GM18867 (cell line): ENCODE data around the gene PTTG1.

Experiments
- ATAC-seq: cut with Tn5 transposase; IDR thresholded peaks from one replicate; pipeline ENCODE4 v1.9.1; 2021; ENCODE audit warnings: mild to moderate bottlenecking, moderate library complexity; ENCODE audit not compliant: unreplicated experiment

PTTG1 gene

DNA sequence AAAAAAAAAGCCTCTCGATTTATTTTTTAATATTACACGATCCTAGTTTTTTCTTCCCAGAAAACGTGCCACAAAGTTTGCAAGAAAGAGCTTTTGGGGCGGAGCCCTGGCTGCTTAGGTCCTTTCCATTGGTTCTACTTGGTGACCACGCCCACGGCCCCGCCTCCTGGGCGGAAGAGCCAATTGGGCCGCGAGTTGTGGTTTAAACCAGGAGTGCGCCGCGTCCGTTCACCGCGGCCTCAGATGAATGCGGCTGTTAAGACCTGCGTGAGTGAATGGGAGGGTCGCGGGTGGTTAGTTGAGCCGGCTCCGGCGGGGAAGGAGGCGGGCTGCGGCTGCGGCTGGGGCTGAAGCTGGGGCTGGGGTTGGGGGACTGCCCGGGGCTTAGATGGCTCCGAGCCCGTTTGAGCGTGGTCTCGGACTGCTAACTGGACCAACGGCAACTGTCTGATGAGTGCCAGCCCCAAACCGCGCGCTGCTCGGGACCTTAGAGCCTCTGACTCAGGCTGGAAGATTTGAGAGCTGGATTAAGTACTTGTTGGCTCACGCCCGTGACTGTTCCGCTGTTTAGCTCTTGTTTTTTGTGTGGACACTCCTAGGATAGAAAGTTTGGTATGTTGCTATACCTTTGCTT is at the start of gene PTTG1:
Gene PTTG1, plus strand, starts transcription at position 231 of the 634 bp plus-strand sequence. CDS start 458 bp downstream, outside the sequence.
- peak; percentile 68 for ATAC-seq

- ATAC-seq, result no peak
Measured at GRCh38 chr5:160375166-160375565, 46.5 kb upstream of the PTTG1 start.

- no peak for ATAC-seq
Measured at GRCh38 chr5:160375701-160376100, 46.0 kb upstream of the PTTG1 start.

DNA sequence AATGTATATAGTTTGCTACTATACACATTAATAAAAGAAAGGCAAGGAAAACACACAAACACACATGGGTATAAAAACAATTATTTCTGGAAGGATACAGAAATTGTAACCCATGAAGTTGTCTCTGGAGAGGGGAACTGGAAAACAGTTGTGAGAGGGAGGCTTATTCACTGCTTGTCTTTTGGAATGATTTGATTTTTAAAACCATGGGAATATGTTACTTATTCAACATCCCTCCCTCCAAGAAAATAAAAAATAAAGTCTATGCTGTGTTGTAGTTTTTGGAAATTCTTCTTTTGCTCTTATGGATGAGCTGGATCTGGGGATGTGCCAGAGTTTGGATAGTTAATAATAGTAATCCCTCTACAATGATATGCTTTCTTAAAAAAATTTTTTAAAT is 45.2 kb upstream of the PTTG1 start:
- ATAC-seq, result no peak

GRCh38 chr5:160377651-160378050 is 44.0 kb upstream of the PTTG1 start:
- no peak for ATAC-seq

DNA sequence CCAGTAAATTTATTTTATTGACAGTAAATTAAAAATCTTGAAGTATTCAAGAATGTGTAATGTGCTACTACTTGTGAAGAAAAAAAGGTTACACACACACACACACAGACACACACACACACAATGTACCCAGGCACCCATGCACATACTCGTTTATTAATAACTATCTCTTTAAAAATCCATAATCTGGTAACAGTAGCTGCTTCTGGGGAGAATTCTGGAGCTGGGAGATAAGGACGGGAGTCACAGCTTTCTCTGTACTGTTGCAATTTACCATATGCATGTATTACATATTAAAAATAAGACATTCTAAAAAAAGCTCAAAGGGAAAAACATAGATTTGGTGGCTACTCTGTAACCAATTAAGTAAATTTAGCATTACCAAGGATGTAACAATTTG is 43.3 kb upstream of the PTTG1 start:
- ATAC-seq, result no peak

- ATAC-seq, result no peak
Measured at GRCh38 chr5:160379511-160379910, 42.1 kb upstream of the PTTG1 start.

DNA sequence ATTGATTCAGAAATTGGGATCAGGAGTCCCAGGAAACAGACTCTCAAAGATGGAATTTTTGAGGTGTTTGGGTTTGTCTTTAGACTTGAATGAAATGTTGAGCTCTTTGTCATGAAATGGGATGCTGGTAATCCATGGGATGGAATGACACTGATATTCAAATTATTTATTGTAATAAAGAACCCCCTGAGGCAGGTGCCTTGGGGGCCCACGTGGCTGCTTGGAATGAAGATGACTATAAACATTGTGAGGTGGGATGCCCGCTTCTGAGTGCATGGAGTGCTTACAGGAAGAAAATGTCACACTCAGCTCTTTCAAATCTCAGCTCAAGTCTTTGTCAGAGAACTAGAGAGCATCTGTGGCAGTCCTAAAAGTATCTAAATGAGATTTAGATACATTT is 41.6 kb upstream of the PTTG1 start:
- ATAC-seq, result no peak

DNA sequence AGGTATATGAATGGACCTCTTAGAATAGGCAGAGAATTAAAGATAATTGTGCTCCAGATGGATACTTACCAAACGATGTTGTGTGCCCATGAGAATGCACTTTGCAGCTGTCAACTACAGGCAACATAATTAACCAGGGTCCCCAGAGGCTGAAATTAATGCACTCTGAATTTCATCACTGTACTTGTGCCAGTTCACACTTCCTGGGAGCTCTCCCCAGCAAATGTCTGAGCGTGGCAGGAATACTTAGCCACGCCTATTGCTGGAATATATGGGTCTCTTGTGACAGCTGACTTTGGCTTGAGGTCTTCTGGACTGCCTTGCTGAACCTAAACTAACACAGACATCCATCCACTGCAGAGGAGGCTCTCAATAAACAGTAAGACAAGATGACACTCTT is 39.3 kb upstream of the PTTG1 start:
- no peak for ATAC-seq

DNA sequence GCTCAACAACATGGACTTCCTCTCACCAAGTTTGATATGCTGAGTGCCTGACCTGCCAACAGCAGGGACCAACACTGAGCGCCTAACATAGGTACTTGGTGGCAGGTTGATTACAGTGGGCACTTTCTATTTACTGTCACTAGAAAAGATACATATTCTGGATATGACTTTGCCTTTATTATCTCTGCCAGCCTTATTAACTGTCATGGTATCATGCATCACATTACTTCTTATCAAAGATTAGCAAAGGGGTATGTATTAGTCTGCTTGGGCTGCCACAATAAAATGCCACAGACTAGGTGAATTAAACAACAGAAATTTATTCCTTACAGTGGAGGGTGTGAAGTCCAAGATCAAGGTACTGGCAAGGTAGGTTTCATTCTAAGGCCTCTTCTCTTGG is 37.0 kb upstream of the PTTG1 start:
- no peak for ATAC-seq

DNA sequence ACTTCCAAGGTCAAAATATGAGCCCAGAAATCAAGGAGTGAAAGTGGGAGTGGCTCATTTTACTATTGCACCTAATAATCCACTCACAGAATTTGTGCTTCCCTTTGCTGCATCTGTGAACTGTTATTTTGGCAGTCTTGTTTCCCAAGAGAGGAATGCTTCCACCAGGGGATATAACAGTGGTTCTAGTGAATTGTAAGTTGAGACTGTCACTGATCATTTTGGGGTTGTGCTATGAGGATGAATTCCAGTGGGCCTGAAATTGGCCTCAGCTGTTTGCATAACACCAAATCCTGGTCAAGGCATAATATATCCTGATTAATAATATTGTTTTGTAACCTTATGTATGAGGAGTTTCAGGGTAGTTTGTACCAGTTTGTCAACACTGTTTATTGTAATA is 36.2 kb upstream of the PTTG1 start:
- no peak for ATAC-seq

DNA sequence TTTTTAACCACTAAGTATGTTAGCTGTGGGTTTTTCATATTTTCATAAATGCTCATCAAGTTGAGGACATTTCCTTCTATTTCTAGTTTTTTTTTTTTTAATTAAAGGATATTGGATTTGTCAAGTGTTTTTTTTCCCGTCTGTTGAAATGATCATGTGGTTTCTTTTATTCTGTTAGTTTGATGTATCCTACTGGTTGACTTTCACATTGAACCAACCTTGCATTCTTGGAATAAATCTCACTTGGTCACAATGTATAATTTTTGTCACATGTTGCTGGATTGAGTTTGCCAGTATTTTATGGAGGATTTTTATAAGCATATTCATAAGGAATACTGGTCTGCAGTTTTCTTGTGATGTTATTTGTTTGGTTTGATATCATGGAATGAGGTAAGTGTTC is 34.2 kb upstream of the PTTG1 start:
- ATAC-seq, result no peak

- no peak for ATAC-seq
Measured at GRCh38 chr5:160390787-160391696, 30.6 kb upstream of the PTTG1 start.

DNA sequence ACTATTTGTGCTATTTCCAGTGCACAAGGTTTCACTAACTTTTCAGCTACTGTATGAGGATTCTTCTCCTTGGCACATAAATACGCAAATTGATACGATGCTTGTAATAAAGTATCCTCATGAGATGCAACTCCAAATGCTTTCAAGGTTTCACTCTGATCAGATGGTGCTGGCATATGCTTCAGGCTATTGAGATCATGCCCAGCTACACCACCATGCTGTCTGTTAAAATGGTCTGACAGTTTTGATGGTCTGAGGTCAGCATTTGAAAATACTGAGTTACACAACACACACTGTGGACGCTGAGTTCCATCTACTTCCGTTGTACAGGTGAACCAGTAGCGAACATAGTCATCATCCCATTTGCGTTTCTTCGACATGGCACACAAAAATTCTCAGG is 26.5 kb upstream of the PTTG1 start:
- no peak for ATAC-seq

GRCh38 chr5:160397492-160397891 is 24.2 kb upstream of the PTTG1 start:
- no peak for ATAC-seq

GRCh38 chr5:160398806-160399205 is 22.8 kb upstream of the PTTG1 start:
- no peak for ATAC-seq

- ATAC-seq, result peak; percentile 77
Measured at GRCh38 chr5:160399402-160400353, 22.0 kb upstream of the PTTG1 start, which contains the start of gene FAM200C. TSS of gene FAM200C (minus strand) at chr5:160400054. CDS start at chr5:160395490, 4,564 bp downstream.

- peak; percentile 64 for ATAC-seq
Measured at GRCh38 chr5:160418561-160419457, 2.8 kb upstream of the PTTG1 start, which contains the start of gene SLU7. TSS of gene SLU7 (minus strand) at chr5:160419081. CDS start at chr5:160415294, 3,787 bp downstream.

DNA sequence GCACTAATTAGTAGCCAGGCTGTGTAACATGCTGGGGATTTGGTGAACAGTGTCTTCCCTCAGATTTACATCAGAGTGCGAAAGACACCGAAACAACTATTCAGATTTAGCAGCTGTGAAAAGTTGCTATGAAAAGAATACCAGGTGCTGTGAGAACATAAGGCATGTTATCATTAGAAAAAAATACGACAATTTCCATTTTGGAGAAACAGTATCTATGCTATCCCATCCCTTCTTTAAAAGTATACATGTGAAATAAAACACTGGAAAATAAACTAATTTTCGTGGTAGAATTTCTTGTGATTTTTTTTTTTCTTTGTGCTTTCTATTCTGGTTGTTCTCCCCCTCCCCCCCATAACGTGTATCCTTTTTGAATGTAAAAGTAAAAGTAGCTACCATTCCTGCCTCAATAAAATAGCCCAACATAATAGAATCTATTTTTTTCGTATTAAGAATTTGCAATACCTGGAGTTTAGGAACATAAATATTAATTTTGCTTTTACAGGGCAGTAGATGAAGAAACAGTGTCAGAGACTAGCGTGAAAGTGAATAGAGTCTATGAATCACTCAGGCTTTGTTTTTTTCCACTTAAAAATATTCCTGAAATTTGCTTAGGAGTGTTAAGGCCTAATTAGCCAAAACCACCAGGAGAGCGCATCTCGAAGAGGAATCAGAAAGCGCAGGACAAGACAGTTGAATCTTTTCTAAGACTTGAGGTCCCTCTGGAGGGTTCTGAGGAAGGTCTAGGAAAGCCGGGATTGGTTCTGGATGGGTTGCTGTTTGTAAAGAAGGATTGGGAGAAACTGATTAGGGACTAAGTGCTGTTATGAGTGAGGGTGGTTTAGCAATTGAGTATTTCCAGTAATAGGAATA is 2.0 kb upstream of the PTTG1 start:
- peak; percentile 37 for ATAC-seq
